Prostate gland (tissue), 2 donors: ENCODE results near the gene ZSCAN20. TPM values are rescaled to one million over a fixed set of nuclear protein-coding genes. Genes with fewer than 3 reads are reported as not detected.

Source experiments
- DNase-seq: peaks from one replicate; pipeline ENCODE4 v3.0.0-alpha.2; 2019; ENCODE audit warnings: low spot score
- H3K27ac ChIP-seq, 2 donors: fragments of 200-600 bp; sonication (generic); 2 replicates each; pipeline ENCODE4 v1.5.1; 2017 to 2019
- H3K27me3 ChIP-seq: fragments of 200-600 bp; sonication (generic); replicated peaks from 2 replicates; pipeline ENCODE4 v1.5.1; 2019; ENCODE audit not compliant: insufficient read depth
- H3K36me3 ChIP-seq, 2 donors: fragments of 200-600 bp; sonication (generic); 1 replicate in 1 of 2; 2 replicates in 1 of 2; pipeline versions ENCODE4 v1.5.1 to v1.8.1; 2017 to 2019
- H3K4me1 ChIP-seq: fragments of 200-600 bp; sonication (generic); replicated peaks from 2 replicates; pipeline ENCODE4 v1.5.1; 2019
- H3K4me3 ChIP-seq, 2 donors: fragments of 200-600 bp; sonication (generic); 2 replicates each; pipeline ENCODE4 v1.5.1; 2017 to 2019
- H3K9me3 ChIP-seq: fragments of 200-600 bp; sonication (generic); 2 replicates; pipeline ENCODE4 v1.5.1; 2017
- POLR2A ChIP-seq: fragments of 450-650 bp; IDR thresholded peaks from one replicate; pipeline ENCODE4 v1.6.1; 2016; ENCODE audit warnings: antibody characterized with exemption, mild to moderate bottlenecking
- POLR2AphosphoS5 ChIP-seq: sonication (generic); formaldehyde crosslinking; IDR thresholded peaks from one replicate; pipeline ENCODE4 v1.6.1; 2017; ENCODE audit warnings: antibody characterized with exemption
- WGBS: methylation state at CpG from one replicate; pipeline ENCODE4 v1.1.5; 2018; 5-methylcytosine and 5-hydroxymethylcytosine counted together
- intact Hi-C: fragments of 100-400 bp; cut with DNase I; formaldehyde crosslinking; loops from one replicate; pipeline ENCODE4 v1.14.2; 2022
- total RNA-seq, 2 donors: library from RNA; depleted of rRNA; stranded (reverse); fragments of >200 nt; gene quantifications; one replicate each; pipeline ENCODE4 v1.1.0, GENCODE V29; 2016
- TF ChIP-seq, protein P1 (sequence below), 4 experiments: fragments of 200-600 bp in 2 of 4; fragments of 450-650 bp in 2 of 4; sonication (generic) in 2 of 4; IDR thresholded peaks; 1 replicate in 3 of 4; 2 replicates in 1 of 4; pipeline ENCODE4 v1.5.1; 2016 to 2019; ENCODE audit warnings: antibody characterized with exemption in 4 of 4, mild to moderate bottlenecking in 2 of 4, moderate library complexity in 2 of 4

Gene ZSCAN20
- total RNA-seq, 2 donors from 2014 or later, result 4.7 to 11.1 TPM

DNA sequence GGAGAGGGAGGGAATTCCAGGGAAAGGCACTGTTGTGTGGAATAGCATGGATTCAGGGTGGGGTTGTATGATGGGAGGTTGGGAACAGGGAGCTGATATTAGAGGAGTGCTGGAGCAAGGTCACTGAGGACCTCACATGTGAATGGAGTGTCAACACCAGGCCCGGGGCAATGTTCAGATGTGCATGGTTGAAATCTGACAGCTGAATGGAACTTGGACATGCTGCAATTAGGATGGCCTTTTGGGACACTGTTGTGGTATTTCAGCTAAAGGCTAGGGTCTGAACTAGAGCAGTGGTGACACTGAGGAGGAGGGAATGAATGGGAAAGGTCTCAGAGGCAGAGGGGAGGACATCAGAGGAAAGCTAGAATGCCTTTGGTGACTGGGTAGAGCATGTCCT, 25.0 kb downstream of the ZSCAN20 start:
- H3K9me3 ChIP-seq, result no peaks in the 10 kb centered on the region
- WGBS, result 96% methylated on average over 1 of the region's 1 CpG
- no peaks in the 10 kb centered on the region for H3K27me3 ChIP-seq
- intact Hi-C loops, result no loop called here
- H3K4me3 ChIP-seq, result no peak overlapping the region
- no peaks in the 10 kb centered on the region for H3K4me1 ChIP-seq
- DNase-seq, result no peak
- no peaks in the 10 kb centered on the region for H3K36me3 ChIP-seq
- no peak for TF ChIP-seq POLR2AphosphoS5
- TF ChIP-seq, protein P1, sequence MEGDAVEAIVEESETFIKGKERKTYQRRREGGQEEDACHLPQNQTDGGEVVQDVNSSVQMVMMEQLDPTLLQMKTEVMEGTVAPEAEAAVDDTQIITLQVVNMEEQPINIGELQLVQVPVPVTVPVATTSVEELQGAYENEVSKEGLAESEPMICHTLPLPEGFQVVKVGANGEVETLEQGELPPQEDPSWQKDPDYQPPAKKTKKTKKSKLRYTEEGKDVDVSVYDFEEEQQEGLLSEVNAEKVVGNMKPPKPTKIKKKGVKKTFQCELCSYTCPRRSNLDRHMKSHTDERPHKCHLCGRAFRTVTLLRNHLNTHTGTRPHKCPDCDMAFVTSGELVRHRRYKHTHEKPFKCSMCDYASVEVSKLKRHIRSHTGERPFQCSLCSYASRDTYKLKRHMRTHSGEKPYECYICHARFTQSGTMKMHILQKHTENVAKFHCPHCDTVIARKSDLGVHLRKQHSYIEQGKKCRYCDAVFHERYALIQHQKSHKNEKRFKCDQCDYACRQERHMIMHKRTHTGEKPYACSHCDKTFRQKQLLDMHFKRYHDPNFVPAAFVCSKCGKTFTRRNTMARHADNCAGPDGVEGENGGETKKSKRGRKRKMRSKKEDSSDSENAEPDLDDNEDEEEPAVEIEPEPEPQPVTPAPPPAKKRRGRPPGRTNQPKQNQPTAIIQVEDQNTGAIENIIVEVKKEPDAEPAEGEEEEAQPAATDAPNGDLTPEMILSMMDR (IDR thresholded peaks at IDR 0.05), result no peak
- TF ChIP-seq POLR2A, result no peak
- no peak overlapping the region for H3K27ac ChIP-seq

DNA sequence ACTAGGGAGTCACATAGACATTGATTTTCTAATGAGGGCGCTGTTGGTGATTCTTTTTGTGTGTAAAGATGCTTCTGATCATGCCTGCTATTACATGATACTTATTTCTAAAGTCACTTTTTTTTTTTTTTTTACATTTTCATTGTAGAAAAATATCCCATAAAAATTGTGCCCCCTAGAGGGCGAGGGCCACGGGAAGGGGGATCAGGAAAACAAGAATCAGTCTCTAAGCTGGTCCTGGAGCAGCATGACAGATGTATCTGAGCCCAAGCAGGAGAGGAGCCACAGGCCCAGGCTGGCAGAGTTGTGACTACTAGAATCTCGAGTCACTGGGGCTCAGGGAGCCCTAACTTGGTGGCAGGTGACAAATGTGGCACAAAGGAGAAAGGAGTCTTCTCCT, 28.1 kb downstream of the ZSCAN20 start:
- Histone ChIP-seq H3K36me3 (no peaks in the 10 kb centered on the region), H3K4me1 (no peaks in the 10 kb centered on the region), H3K27ac (no peak overlapping the region), H3K9me3 (no peaks in the 10 kb centered on the region), H3K4me3 (no peak overlapping the region), H3K27me3 (no peaks in the 10 kb centered on the region)
- intact Hi-C loops, result no loop called here
- TF ChIP-seq POLR2A, result no peak
- no peak for TF ChIP-seq POLR2AphosphoS5
- TF ChIP-seq, protein P1 (IDR thresholded peaks at IDR 0.05), result no peak
- DNase-seq, result no peak
- 68% methylated on average over 4 of the region's 4 CpGs for WGBS

DNA sequence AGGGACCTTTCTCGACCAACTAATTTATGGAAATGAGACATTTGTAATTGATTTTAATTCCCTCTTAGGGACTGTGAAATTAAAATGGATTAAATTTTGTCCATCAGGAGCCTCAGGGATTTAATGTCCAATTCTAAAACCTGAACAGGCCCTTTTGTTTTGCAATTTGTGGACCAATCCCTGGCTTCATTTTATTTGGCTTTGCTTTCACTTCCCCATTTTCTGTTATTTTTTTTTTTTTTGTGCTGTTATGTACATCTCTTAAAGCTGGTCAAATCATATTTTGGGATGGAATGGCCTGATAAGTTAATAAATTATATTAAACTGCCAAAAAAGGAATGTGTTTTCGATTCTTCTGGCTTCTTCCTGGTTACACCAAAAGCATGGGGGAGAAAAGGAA, 28.9 kb downstream of the ZSCAN20 start:
- TF ChIP-seq, protein P1 (IDR thresholded peaks at IDR 0.05), result no peak
- TF ChIP-seq POLR2AphosphoS5 (no peak), POLR2A (no peak)
- no peak overlapping the region for H3K4me3 ChIP-seq
- 79% methylated on average over 2 of the region's 2 CpGs for whole genome bisulfite sequencing
- no peaks in the 10 kb centered on the region for H3K27me3 ChIP-seq
- intact Hi-C loops, result no loop called here
- DNase-seq, result no peak
- no peaks in the 10 kb centered on the region for H3K9me3 ChIP-seq
- no peak overlapping the region for H3K27ac ChIP-seq
- no peaks in the 10 kb centered on the region for H3K4me1 ChIP-seq
- H3K36me3 ChIP-seq, result no peaks in the 10 kb centered on the region

DNA sequence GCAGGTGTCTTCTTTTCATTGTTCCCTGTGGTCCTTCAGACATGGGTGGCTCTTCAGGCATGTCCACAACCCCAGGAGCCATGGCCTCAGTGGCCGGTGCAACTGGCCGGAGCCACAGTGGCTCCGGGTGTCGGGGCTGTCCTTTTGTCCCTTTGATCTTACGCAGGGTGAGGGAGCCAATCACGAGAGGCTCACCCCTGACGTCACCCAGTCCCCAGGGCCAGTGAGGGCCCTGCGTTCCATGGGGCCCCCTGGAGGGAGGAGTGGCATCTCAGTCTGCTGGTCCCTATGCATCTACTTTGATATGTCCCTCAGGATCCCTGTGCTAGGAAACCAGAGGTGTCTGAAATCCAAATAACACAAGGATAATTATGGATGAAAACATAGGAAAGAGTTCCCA, 29.3 kb downstream of the ZSCAN20 start:
- H3K27me3 ChIP-seq, result no peaks in the 10 kb centered on the region
- H3K4me3 ChIP-seq, result no peak overlapping the region
- intact Hi-C loops, result no loop called here
- DNase-seq, result no peak
- no peaks in the 10 kb centered on the region for H3K9me3 ChIP-seq
- TF ChIP-seq, protein P1 (IDR thresholded peaks at IDR 0.05), result no peak
- TF ChIP-seq POLR2AphosphoS5 (no peak), POLR2A (no peak)
- H3K4me1 ChIP-seq, result no peaks in the 10 kb centered on the region
- WGBS, result 92% methylated on average over 8 of the region's 8 CpGs
- no peaks in the 10 kb centered on the region for H3K36me3 ChIP-seq
- H3K27ac ChIP-seq, result no peak overlapping the region

DNA sequence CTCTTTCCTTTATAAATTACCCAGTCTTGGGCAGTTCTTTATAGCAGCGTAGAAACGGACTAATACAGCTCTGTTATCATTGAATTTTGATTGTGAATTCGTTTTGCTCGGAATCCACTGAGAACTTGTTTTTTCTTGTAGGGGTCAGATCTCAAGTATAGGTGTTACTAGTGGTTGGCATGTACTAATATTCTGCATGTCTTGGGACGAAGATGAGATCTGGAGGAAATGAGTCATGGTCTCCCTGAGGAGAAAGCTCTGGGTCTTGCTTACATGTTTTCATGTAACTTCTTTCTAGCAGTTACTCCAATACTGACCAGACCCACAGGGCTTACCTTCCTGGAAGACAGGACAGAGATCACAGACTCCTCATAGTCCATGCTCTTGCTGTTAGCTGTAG, 30.3 kb downstream of the ZSCAN20 start:
- H3K4me1 ChIP-seq, result no peaks in the 10 kb centered on the region
- no peak for DNase-seq
- TF ChIP-seq, protein P1 (IDR thresholded peaks at IDR 0.05), result no peak
- TF ChIP-seq POLR2A (no peak), POLR2AphosphoS5 (no peak)
- whole genome bisulfite sequencing, result 67% methylated on average over 5 of the region's 5 CpGs
- intact Hi-C loops, result no loop called here
- H3K27ac ChIP-seq, result no peak overlapping the region
- H3K9me3 ChIP-seq, result no peaks in the 10 kb centered on the region
- no peaks in the 10 kb centered on the region for H3K36me3 ChIP-seq
- H3K4me3 ChIP-seq, result no peak overlapping the region
- H3K27me3 ChIP-seq, result no peaks in the 10 kb centered on the region
